LNCAP (cell line): ENCODE results near the gene GOPC.

Source experiments
- TF ChIP-seq, protein P1 (sequence below): fragments of 450-650 bp; IDR thresholded peaks from 2 replicates; pipeline ENCODE4 v1.5.1; 2017; ENCODE audit warnings: mild to moderate bottlenecking

GOPC gene

GRCh38 chr6:117544716-117545115, 57.6 kb downstream of the GOPC start:
- TF ChIP-seq, protein P1, sequence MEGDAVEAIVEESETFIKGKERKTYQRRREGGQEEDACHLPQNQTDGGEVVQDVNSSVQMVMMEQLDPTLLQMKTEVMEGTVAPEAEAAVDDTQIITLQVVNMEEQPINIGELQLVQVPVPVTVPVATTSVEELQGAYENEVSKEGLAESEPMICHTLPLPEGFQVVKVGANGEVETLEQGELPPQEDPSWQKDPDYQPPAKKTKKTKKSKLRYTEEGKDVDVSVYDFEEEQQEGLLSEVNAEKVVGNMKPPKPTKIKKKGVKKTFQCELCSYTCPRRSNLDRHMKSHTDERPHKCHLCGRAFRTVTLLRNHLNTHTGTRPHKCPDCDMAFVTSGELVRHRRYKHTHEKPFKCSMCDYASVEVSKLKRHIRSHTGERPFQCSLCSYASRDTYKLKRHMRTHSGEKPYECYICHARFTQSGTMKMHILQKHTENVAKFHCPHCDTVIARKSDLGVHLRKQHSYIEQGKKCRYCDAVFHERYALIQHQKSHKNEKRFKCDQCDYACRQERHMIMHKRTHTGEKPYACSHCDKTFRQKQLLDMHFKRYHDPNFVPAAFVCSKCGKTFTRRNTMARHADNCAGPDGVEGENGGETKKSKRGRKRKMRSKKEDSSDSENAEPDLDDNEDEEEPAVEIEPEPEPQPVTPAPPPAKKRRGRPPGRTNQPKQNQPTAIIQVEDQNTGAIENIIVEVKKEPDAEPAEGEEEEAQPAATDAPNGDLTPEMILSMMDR, result no peak

DNA sequence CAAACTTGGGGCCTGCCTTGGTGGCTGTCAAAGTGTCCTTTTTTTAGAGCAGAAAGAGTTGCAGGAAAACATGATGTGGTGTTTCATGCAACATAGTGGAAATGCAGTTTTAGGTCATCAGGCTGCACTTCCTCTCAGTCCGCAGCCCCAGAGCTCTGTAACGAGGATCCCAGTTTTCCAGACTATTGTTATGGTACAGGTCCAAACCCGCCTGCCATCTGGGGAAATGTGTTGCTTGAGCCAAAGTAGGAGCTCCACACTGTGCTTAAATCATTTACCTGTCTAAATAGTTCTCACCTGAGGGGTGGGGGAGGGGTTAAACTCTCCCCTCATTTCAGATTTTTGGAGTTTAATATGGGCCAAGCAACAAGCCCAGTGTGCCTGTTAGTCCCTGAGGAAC, 59.8 kb downstream of the GOPC start:
- TF ChIP-seq, protein P1, result no peak

- TF ChIP-seq, protein P1, result no peak
Measured at GRCh38 chr6:117540670-117541069, 61.6 kb downstream of the GOPC start.

DNA sequence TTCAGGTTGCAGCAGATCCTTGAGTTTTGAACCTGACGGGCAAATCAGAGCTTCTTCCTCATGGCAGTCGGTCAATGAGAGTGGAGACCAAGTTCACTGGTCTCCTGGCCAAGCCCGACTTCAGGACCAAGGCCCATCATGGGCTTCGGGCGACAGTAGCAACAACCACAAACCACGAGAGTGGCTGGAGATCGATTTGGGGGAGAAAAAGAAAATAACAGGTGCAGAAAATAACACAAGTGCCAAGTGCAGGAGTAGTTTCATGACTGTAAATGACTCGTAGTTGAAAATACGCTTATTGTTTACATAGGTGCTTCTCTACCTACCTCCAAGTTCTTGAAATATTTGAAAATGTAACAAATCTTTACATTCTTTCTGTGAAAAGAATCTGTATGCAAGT, 63.7 kb downstream of the GOPC start:
- TF ChIP-seq, protein P1, result no peak

DNA sequence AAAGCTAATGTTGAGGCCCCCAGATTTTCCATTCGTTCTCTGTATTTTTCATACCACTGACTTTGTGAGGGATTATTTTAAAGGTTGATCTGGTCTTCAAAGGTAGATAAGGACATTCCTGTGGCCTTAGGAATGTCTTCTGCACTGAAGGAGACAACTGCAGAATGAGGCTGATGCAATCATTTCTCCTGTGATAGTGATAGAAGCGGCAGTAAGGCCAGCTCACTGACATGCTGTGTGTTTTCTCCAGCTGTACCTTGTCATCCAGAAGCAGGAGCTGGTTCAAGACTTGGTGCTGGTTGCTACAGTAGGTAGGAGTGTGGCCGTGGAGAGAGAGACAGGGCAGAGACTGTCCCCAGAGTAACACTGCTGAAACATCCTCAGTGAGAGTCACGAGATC, 66.0 kb downstream of the GOPC start:
- TF ChIP-seq, protein P1, result no peak

DNA sequence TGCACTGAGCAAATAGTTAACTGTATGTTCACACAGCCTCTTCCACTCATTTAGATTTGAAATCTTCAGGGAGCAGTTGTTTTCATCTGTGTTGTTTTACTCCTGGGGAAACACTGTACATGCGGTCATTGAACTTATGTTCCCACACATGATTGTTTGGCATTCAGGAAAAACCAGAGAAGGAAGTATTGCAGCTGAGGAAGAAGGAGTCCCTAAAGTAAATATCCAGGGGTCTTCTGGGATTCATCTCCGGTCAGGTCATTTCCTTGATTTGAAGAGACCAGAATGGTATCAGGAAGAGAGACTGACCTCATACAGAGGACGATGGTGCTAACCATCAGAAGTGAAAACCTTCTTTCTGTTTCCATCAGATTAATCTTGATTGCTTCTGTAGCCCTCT, 67.3 kb downstream of the GOPC start:
- TF ChIP-seq, protein P1, result no peak

DNA sequence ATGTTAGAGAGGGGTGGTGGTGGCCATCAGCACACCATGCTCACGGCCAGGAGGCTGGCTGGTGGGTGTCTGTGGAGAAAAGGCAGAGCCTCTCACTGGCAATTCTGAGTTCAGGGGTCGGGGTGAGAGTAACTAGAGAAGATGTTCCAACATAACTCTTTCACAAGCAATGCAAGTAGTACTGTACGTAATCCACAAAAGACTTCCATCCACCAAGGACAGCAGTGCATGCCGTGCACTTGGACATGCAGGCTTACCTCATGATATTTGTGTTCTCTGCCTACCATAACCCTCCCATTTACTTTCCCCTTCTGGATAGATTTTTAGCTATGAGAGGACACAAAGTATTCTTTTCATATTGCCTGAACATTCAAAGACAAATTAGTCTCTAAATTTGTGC, 68.5 kb downstream of the GOPC start:
- TF ChIP-seq, protein P1, result no peak
